IMR-90 (cell line): ENCODE measurements around the gene TTC39C.

Source experiments
- BHLHE40 ChIP-seq: fragments of 150-350 bp; IDR thresholded peaks from 2 replicates; pipeline ENCODE4 v1.6.1; 2016; ENCODE audit warnings: mild to moderate bottlenecking, low read depth, low read length
- CEBPB ChIP-seq: IDR thresholded peaks from 2 replicates; pipeline ENCODE4 v1.6.1; 2012; ENCODE audit warnings: low read depth, low read length, improper control_type of control experiment
- CHD1 ChIP-seq: IDR thresholded peaks from 2 replicates; pipeline ENCODE4 v1.6.1; 2012; ENCODE audit warnings: low read depth, low read length, improper control_type of control experiment
- MAFK ChIP-seq: IDR thresholded peaks from 2 replicates; pipeline ENCODE4 v1.6.1; 2012; ENCODE audit warnings: low read depth, low read length, improper control_type of control experiment
- MAZ ChIP-seq: IDR thresholded peaks from 2 replicates; pipeline ENCODE4 v1.6.1; 2012; ENCODE audit warnings: low read depth, mild to moderate bottlenecking, low read length, improper control_type of control experiment, moderate library complexity, borderline replicate concordance
- MXI1 ChIP-seq: IDR thresholded peaks from 2 replicates; pipeline ENCODE4 v1.6.1; 2012; ENCODE audit warnings: low read depth, mild to moderate bottlenecking, low read length, moderate library complexity, borderline replicate concordance
- POLR2A ChIP-seq: IDR thresholded peaks from 2 replicates; pipeline ENCODE4 v1.6.1; 2012; ENCODE audit warnings: mild to moderate bottlenecking, low read depth, low read length
- RAD21 ChIP-seq: IDR thresholded peaks from 2 replicates; pipeline ENCODE4 v1.6.1; 2012; ENCODE audit warnings: low read length, improper control_type of control experiment
- RCOR1 ChIP-seq: IDR thresholded peaks from 2 replicates; pipeline ENCODE4 v1.6.1; 2012; ENCODE audit warnings: mild to moderate bottlenecking, low read length, improper control_type of control experiment; ENCODE audit not compliant: insufficient replicate concordance
- RFX5 ChIP-seq: IDR thresholded peaks from 2 replicates; pipeline ENCODE4 v1.8.0; 2012; ENCODE audit warnings: low read depth, mild to moderate bottlenecking, low read length, moderate library complexity
- SMC3 ChIP-seq: fragments of 150-350 bp; IDR thresholded peaks from 2 replicates; pipeline ENCODE4 v1.6.1; 2016; ENCODE audit warnings: low read depth, mild to moderate bottlenecking, antibody characterized with exemption, low read length, moderate library complexity
- TF ChIP-seq, protein P1 (sequence below): conservative IDR thresholded peaks from 2 replicates; pipeline ENCODE4 v1.5.1; 2012; ENCODE audit warnings: mild to moderate bottlenecking, low read depth, low read length, improper control_type of control experiment
- TF ChIP-seq, protein P2 (sequence below): fragments of 150-350 bp; IDR thresholded peaks from 2 replicates; pipeline ENCODE4 v1.6.1; 2017; ENCODE audit warnings: mild to moderate bottlenecking, antibody characterized with exemption, low read length, low read depth

DNA sequence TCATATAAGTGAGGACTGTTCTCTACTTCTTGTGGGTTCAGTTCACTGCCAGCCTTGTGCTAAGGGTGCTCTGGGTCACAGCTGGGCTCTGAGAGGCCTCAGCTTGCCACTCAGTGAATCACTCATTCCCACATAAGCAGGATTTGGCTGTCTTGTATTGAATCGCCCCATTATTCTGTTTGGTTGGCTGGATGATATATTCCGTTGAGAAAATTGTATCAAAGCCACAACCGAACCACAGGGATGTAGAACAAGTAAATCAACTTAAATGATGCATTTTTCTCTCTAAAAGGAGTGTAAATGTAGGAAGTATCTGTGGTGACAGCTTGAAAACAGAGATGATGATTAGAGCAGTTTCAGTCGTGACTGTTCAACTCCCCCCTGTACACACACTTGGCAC is 39.6 kb downstream of the TTC39C start:
- TF ChIP-seq, protein P1, sequence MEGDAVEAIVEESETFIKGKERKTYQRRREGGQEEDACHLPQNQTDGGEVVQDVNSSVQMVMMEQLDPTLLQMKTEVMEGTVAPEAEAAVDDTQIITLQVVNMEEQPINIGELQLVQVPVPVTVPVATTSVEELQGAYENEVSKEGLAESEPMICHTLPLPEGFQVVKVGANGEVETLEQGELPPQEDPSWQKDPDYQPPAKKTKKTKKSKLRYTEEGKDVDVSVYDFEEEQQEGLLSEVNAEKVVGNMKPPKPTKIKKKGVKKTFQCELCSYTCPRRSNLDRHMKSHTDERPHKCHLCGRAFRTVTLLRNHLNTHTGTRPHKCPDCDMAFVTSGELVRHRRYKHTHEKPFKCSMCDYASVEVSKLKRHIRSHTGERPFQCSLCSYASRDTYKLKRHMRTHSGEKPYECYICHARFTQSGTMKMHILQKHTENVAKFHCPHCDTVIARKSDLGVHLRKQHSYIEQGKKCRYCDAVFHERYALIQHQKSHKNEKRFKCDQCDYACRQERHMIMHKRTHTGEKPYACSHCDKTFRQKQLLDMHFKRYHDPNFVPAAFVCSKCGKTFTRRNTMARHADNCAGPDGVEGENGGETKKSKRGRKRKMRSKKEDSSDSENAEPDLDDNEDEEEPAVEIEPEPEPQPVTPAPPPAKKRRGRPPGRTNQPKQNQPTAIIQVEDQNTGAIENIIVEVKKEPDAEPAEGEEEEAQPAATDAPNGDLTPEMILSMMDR = no peak
- TF ChIP-seq POLR2A (no peak), CEBPB (no peak), MAFK (no peak), SMC3 (no peak), MXI1 (no peak), RCOR1 (no peak), RAD21 (no peak), CHD1 (no peak), MAZ (no peak), BHLHE40 (no peak), RFX5 (no peak)
- TF ChIP-seq, protein P2, sequence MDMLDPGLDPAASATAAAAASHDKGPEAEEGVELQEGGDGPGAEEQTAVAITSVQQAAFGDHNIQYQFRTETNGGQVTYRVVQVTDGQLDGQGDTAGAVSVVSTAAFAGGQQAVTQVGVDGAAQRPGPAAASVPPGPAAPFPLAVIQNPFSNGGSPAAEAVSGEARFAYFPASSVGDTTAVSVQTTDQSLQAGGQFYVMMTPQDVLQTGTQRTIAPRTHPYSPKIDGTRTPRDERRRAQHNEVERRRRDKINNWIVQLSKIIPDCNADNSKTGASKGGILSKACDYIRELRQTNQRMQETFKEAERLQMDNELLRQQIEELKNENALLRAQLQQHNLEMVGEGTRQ = no peak
